SK-N-MC (cell line): ENCODE data around the gene SYT4.

Experiments
- EZH2 ChIP-seq: fragments of 200-600 bp; sonication (generic); IDR thresholded peaks from one replicate; pipeline ENCODE4 v1.6.1; 2017; ENCODE audit warnings: antibody characterized with exemption
- FOXP2 ChIP-seq: optimal IDR thresholded peaks from 2 replicates; pipeline ENCODE3; 2011; ENCODE audit warnings: mild to moderate bottlenecking, moderate library complexity; ENCODE audit not compliant: insufficient read depth; ENCODE audit errors: extremely low read length, control extremely low read depth
- POLR2AphosphoS5 ChIP-seq: IDR thresholded peaks from 2 replicates; pipeline ENCODE4 v1.6.1; 2012; ENCODE audit warnings: mild to moderate bottlenecking, low read depth, low read length, borderline replicate concordance

DNA sequence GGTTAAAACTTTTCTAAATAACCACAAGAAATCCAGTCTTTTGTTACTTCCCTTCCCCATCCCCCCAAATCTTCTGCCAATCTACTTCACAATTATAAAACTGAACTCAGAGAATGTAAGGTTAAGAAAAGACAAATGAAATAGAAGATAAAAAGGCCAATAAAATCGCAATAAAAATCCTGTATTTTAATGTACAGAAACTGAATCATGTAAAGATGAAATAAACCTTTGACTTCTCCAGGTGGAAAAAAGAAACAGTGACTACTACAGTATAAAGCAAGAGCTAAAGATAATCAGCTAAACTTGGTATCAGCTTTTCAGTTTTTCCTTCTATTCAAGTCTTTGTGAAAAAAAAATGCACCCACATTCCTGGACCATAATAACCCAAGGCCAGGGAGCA is 1.7 kb downstream of the SYT4 start:
- TF ChIP-seq POLR2AphosphoS5 (no peak), EZH2 (no peak), FOXP2 (no peak)
